ENCODE data around the gene SH3BP5L.

DNA sequence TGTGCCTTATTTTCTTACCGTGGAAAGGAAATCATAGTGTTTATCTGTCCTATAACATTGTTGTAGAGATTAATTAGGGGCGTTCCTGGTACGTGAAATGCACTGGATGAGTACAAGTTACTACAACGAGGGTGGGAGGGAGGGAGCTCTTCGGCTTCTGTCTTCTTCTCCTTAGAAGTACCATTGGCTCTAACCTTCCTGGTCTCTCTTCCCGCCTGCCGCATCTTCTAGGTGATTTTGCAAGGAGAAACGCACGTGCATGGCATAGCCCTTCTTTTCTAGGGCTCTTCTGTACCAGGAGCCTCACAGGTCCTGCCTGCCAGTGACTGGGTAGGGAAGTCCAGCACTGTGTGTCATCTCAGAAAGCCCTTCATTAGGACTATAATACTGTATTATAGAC, 16.8 kb downstream of the SH3BP5L start:
- TF ChIP-seq, protein P1, sequence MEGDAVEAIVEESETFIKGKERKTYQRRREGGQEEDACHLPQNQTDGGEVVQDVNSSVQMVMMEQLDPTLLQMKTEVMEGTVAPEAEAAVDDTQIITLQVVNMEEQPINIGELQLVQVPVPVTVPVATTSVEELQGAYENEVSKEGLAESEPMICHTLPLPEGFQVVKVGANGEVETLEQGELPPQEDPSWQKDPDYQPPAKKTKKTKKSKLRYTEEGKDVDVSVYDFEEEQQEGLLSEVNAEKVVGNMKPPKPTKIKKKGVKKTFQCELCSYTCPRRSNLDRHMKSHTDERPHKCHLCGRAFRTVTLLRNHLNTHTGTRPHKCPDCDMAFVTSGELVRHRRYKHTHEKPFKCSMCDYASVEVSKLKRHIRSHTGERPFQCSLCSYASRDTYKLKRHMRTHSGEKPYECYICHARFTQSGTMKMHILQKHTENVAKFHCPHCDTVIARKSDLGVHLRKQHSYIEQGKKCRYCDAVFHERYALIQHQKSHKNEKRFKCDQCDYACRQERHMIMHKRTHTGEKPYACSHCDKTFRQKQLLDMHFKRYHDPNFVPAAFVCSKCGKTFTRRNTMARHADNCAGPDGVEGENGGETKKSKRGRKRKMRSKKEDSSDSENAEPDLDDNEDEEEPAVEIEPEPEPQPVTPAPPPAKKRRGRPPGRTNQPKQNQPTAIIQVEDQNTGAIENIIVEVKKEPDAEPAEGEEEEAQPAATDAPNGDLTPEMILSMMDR (IDR thresholded peaks at IDR 0.05), result no peak
- no peak for TF ChIP-seq POLR2A (IDR thresholded peaks at IDR 0.05)
